GM19397 (cell line): ENCODE measurements around the gene RTL10.

Source experiments
- ATAC-seq: cut with Tn5 transposase; IDR thresholded peaks from one replicate; pipeline ENCODE4 v1.9.1; 2021; ENCODE audit warnings: mild to moderate bottlenecking, moderate library complexity; ENCODE audit not compliant: unreplicated experiment

RTL10 gene

DNA sequence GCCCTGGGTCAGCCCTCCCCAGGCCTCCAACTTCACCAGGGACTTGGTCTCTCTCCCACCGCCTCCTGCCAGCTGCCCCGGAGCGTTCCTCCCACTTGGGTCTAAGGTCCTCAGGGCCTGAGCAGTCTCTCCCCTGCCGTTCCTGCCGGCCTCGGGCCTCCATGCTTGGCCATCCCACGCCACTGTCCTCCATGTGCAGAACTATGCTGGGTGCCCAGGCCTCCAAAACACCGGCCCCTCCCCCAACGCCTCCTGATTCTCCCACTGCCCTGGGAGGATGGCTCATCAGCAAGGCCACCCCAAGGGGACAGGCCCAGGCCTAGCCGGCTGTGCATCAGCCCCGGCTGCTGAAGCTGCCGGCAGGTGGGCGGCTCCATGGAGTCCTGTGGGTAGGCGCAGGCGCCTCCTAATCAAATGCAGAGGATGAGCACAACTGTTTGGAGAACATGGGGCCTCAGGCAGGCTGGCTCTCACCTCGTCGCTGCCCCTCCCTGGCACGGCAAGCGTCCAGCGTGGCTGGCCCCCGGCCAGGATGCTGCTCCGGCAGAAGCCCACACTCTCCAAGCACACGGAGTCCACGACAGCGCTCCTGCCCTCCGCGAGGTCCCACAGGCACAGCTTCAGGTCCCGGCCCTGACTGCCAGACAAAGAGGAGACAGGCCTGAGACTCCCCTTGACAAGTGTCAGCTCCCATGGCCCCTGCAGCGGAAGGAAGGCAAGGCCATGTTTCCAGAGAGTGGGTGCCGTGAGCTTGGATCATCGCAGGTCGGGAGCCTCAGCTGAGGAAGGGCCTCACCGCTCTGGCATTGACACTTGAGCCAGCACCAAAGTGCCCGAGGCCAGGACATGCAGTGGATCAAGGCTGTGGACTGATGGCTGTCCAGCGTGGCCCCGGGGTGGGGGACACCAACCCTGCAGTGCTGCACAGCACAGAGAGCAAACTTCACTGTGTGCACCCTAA, 42.6 kb downstream of the RTL10 start:
- ATAC-seq: no peak

DNA sequence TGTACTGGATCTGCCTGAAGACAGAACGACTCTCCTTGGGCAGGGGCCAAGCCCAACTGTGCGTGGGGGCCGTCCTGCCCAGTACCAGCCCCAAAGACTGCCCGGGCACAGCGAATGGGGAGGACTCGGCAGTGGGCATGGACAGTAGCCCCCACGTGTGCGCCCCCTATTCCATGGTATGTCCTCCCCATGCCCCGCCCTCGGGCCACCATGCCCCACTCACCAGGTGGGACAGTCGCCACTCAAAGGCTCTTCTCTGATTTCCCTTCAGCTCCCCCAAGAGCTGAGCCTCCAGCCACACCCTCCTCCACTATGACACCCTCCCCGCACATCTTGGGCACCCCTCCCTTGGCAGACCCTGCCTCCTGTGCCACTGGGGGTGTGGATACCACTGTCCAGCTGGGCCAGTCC, 43.5 kb downstream of the RTL10 start:
- ATAC-seq: no peak

DNA sequence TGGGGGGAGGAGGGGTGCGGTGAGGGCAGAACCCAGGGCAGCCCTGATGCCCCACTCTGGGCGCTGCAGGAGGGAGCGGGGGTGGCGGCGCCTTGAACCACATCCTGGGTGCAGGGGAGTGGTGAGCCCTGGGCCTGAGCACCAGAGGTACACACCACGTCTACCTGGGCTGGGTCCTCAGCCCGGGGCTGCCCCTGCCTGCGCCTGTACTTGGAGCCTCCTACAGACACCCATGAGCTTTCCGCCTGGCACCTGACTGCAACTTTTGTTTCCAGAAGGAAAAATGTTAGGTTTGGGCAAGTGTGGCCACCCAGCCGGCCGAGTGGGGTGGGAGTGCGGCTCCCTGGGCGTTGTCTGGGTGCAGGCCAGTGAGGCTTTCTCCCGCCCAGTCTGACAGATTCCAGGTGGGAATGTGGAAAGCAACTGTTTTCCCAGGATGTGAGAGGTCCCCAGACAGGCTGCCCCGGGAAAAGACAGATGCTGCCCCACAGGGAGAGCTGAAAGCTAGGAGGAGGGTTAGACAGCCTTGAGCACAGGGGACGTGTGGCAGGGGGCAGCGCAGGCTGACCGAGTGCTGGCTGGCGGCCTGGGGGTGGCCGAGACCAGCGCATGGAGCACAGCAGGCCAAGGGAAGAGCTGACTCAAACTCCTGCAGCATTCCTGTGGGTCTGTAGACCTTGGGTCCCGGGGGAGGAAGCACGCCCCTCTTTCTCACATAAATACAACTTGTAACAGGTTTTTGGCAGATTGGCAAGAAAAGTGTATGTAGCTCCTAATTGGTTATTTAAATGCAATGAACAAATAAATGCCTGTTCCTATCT, 44.1 kb downstream of the RTL10 start:
- ATAC-seq: no peak

DNA sequence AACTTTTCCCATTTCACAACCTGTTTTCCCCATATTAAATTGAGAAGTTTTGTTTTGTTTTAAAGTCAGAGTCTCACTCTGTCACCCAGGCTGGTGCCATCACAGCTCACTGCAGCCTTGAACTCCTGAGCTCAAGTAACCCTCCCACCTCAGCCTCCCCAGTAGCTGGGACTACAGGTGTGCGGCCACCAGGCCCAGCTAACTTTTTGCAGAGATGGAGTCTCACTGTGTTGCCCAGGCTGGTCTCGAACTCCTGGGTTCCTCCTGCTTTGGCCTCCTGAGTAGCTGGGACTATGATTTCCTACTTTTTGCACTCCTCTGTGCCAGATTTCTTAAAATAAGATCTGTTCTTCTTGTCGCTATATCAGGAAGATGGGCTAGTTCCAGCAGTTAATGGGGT, 44.9 kb downstream of the RTL10 start:
- ATAC-seq: no peak

DNA sequence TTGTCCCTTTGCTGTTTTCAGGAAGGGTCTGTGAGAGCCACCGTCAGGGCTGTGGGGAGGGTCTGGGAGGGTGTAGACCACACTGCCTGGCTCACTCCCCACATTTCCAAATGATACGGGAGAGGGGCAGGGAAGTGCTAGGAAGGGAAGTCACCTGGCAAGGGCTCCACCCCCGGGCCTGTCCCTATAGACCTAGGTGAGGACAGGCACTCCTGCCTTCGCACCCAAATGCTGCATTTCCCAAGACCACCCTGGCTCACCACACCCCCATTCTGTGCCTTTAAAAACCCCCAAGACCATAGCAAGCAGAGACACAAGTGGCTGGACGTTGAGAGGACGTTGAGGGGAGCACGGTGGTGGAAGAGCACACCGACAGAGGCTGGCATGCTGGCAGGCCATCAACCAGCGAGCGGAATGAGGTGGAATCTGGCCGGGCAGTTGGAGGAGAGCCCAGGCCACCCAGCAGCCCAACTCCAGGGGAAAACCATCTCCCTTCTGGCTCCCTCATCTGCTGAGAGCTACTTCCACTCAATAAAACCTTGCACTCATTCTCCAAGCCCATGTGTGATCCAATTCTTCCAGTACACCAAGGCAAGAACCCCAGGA, 45.7 kb downstream of the RTL10 start:
- ATAC-seq: no peak

DNA sequence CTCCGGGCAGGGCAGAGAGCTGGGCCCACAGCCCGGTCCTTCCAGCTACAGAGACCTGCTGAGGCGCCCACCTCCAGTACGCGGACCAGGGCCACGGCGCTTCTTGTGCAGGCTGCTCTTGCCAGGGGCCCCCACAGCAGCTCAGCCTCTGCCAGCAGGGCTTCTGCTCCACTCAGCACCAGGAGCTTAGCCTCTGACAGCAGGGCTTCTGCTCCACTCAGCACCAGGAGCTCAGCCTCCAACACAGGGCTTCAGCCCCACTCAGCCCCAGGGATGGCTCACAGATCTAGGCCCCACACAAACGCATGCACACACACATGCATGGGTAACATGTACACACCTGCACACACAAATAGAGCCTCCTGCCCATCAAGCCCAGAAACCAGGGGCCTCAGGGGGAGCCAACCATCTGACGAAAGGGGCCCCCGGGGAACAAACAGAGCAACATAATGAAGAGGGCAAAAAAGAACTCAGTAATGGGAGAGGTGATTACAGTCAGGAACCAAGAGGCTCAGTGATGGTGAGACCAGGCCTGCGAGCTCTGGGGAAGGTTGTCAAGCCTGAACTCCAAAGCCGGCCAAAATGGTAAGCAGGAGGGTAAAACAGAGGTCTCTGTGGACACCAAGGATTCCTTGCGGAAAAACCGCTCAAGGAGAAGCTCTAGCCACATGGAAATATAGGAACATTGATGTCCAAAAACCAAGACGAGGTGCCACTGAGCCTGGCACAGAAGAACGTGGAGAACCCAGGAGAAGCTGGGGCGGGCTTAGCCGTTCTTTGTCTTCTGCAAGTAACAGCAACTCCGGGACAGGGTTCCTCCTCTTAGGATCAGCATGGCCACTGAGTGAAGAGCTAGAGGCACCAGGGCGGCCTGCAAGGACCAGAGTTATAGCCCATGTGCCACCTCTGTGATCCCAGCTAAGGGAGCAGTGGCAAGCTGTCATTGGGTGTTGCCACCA, 46.5 kb downstream of the RTL10 start:
- no peak for ATAC-seq

DNA sequence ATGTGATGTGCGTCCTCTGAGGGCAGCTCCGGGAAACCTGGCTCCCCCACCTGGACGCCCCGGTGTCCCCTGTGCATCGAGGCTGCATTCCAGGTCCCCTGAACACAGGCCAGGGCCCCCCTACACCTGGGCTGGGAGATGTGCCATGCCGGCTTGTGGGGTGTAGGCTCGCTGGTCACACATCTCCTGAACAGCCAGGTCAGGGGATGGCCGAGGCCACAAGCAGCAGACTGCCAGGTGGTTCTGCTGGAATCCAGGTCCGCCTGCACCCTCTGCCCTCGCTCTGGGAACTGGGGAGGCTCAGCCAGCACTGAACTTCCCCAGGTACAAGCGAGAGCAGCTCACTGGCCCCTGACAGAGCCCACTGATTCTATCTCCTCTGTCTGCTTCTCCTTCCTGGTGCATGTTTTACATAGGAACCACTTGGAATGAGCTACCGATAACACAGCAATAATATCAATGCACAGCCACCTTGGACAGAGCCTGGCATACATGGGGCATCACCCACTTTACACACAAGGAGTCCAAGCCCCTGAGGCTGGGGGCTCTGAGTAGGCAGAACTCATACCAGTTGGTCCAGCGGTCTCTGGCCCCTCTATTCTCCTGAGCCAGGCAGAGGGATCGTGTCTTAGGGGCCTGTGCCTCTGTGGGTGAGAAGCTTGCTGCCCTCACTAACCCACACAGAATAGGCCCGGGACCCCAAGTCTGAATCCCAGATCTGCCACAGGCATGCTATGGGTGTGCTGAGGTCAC, 47.3 kb downstream of the RTL10 start:
- ATAC-seq: no peak

DNA sequence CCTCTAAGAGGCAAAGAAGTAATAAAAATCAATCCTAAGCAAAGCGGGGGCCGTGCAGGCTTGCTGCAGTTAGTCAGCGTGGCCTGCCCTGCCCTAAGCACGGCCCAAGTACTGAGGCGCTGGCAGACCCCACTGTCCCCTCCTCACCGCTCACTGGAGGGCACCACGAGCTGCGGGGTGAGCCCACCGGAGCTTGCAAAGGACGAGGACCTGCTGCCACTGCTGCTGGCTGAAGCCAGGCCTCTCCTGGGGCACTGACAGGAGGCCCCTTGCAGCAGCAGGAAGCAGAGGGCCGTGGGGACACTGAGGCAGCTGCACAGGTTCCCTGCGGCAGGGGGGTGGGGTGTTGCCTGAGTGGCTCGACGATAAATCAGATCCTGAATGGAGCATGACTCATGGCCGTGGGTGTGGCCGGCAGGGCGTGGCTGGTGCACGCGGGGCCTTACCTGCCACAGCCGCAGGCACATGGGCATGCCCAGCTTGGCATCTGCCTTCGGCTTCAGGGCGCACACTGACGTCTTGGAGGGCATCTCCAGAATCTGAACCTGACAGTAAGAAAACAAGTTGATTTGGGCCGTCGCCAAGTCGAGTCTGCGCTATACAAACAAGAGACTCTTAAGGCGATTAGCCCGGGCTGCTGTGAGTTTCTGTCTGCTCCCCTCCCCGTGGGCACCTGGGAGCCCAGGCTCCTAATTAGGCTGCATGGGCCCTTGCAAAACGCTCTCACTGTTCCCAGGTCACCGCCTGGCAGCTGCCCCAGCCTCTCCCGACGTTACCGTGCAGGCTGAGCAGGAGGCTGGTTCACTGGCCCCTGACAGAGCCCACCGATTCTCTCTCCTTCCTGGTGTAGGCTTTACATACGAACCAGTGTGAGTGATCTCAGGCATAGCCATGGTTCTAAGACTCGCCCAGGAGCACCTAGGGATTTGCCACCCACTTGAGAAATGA, 48.2 kb downstream of the RTL10 start:
- no peak for ATAC-seq

DNA sequence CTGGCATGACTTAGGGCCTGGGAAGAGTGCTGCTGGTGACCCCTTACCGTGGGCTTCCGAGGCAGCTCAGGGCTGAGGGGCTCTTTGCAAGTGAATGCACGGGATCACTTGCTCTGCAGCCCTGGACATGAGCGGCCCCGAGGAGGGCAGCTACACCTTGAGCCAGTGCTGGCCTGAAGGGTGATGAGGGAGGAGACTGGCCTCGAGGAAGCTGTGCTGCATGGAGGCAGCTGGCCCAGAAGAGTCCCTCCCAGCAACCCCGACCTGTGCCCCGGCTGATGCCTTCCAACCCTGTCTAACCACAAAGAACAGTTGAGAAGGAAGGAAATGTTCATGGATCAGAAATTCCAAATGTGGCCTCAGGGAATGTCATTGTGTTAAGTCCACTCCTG, 48.9 kb downstream of the RTL10 start:
- no peak for ATAC-seq
